Measurements from ENCODE around the gene LILRB3.
"Not testable (repeated sequence)": the region's sequence is repeated elsewhere in the genome, so short reads cannot be mapped to it uniquely, and the experiment has no call there.

Gene LILRB3

DNA sequence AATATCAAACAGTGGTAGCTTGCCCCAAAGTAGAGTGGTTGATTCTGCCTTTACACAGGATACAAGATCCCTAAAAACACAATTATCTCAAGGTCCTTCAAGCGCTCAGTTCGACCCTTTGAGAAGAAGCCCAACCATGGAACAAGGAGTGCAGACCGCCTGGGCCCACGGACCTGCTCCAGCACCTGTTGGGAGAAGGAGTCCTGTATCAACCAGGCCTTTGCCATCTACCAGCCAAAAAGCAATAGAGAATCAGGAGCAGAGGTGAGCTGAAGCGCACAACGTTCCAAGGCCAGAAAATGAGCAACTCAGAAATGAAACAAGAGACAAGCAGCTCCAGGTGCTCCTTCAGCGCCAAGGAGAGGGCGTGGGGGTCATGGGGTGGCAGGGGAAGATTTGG lies 6.3 kb upstream of the LILRB3 start:
- TF ChIP-seq ZNF274 (IDR thresholded peaks at IDR 0.05; ENCODE audit: low read depth, low read length) = no peak
- H3K4me3 ChIP-seq (ENCODE audit: low read length) = no peak overlapping the region

DNA sequence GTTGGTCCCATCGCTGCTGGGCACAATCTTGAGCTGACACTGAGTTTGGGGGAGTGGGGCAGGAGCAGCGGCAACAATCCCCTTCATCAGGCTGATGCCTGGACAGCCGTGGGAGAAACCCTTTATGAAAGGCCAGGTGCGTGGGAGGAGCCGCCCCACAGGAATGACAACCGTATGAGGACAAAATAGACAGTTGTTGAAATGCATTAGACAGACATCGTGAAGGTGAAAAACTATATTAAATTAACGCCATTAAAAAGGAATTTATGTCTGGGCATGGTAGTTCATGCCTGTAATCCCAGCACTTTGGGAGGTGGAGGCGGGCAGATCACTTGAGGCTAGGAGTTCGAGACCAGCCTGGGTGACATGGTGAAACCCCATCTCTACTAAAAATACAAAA lies 1.8 kb upstream of the LILRB3 start:
- not testable (repeated sequence) for H3K4me3 ChIP-seq (ENCODE audit: low read length)

DNA sequence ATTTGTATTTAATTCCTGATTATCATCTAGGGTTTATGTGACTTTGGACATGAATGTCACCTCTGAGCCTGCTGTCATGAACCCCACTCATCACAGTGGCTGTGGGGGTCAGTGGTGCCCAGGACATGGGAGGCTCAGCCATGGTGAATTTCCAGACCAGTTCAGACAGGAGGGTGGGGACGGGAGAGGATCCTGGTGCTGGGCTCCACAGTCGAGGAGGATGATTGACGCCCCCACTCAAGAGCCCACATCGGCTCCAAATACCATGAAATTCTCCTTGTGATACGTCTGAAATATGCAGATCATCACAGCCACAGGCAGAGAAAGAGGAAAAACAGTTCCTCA lies 1.1 kb upstream of the LILRB3 start:
- H3K4me3 ChIP-seq (ENCODE audit: low read length) = not testable (repeated sequence)

DNA sequence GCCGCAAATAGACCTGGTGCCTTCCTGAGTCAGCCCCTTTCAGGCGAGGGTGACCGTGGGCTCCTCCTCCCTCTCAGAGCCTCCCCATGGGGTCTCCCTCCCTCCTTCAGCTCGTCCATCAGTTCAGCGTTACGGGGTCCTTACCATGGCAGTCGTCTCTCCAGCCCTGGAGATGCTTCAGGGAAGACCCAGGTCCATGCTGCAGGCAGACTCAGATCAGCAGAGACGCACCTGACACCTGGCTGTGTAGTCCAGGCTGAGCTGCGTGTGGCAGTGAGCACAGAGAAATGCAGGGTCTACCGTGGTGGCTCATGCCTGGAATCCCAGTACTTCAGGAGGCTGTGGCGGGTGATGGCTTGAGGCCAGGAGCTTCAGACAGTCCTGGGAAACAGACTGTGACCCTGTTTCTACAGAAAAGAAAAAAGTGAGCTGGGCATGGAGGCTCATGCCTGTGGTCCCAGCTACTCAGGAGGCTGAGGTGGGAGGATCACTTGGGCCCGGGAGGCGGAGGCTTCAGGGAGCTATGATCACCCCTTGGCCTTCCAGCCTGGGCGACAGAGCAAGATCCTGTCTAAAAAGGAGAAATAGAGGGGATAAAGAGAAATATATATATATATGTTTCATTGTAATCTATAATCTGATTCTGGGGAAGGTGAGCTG lies 600 bp upstream of the LILRB3 start:
- not testable (repeated sequence) for H3K4me3 ChIP-seq (ENCODE audit: low read length)

DNA sequence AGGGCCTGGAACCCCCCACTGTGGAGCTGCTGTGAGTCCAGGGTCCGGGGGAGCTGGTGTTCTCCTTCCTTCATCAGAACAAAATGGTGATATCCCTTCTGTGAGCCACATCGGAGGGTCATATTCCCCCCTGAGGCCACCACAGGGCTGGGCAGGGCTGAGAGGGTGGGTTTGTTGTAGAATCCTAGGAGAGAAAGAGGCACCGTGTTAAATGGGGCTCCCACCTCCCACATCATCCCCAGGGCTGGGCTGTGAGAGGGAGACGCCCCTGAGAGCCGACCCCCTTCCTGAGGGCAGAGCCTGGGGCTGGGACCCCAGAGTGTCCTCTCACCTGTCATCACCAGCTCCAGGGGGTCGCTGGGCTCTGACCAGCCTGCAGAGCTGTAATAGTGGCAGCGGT lies 860 bp downstream of the LILRB3 start:
- H3K4me3 ChIP-seq (ENCODE audit: low read length) = not testable (repeated sequence)

DNA sequence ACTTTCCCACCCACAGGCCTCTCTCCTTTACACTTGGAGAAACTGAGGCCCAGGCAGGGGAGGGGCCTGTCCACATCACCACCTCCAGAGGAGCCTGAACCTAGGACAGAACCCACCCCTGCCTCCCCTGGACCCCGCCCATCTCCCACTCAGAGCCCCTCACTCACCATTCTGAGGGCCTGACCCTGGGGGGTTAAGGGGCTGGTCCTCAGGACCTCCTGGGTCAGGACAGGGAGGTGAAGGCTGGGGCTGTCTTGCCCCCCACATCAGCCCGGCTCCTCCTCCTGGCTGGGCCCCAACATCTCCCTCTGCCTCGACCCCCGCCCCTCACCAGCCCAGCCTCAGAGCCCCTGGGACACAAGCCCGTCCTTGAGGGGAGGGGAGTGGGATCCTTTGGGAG lies 3.1 kb downstream of the LILRB3 start:
- H3K4me3 ChIP-seq (ENCODE audit: low read length) = not testable (repeated sequence)

DNA sequence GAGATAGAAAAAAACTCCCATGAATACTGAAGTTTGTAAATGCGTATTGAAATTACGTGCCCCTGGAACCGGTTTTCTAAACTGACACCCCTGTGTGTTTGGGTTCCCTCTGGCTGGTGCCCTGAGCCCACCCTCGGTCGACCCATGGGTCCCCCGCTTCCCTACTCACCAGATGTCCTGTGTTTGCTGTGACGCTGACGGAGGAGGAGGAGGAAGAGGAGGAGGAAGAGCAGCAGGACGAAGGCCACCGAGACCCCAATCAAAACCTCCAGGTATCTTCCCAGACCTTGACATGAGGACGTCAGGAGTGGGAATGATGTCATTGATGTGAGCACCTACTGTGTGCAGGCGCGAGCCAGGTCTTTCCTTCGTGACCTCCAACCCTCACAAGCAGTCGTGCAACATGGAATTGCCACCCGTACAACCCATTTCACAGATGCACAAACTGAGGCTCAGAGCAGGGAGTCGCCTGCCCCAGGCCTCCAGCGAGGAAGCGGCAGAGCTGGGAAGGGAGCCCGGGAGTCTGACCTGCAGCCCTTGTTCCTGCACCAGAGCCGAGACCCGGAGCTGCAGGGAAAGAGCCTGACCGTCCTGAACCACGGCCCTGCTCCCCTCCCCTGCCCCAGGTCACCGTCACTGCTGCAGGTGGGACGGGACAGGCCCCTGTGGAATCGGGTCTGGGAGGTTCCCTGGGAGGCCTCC lies 3.7 kb downstream of the LILRB3 start:
- no peak for TF ChIP-seq ZNF274 (IDR thresholded peaks at IDR 0.05; ENCODE audit: low read depth, low read length)
- H3K4me3 ChIP-seq (ENCODE audit: low read length) = no peak overlapping the region

DNA sequence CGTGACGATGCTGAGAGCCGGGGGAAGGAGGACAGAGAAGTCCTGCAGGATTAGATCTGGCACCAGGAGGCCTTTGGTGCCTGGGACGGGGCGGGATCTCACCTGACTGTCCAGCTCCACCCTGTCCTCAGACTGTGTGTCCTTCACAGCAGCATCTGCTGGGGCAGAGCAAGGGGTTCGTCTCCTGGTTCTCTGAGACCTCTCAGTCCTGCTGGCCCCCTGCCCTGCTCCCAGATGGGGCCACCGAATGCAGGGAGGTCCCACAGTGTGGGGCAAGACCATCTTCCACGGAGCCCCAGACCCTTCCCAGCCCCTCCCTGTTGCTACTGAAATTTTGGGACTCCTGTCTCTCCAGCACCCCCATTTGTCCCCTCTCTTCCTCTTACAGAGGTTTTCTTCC lies 4.5 kb downstream of the LILRB3 start:
- TF ChIP-seq ZNF274 (IDR thresholded peaks at IDR 0.05; ENCODE audit: low read depth, low read length) = no peak

DNA sequence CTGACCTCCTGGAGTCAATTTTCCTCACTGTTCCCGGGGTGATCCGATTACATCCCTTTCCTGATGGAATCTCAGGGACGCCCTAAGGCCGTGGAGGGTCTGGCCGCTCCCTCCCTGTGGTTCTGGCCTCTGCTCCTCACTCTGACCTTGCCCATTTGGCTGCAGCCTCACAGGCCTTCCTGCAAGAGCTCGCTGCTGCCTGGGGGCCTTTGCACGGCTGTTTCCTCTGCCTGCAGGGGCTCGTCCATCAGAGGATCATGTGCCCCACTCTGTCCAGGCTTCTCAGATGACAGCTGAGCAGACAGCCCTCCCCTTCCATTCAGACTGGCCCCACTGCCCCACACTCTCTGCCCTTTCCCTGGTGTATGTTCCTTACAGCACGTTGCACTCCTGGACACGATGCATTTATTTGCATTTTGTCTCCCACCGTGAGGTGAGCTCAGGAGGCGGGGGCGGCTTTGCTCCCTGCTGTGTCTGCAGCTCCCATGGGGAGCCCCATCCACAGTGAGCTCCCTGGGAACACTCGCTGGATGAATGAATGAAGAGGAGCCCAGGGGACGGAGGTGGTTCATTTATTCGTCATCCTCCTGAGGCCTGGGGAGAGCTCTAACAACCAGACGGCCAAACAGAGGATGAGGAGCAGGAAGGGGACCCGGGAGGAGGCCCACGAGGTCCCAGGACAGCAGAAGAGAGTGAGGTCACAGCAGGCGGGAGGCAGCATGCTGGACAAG lies 5.1 kb downstream of the LILRB3 start:
- H3K4me3 ChIP-seq (ENCODE audit: low read length) = not testable (repeated sequence)

More for the DNA sequence above, 4.5 kb downstream of the LILRB3 start:
- no peak overlapping the region for H3K4me3 ChIP-seq (ENCODE audit: low read length)

DNA sequence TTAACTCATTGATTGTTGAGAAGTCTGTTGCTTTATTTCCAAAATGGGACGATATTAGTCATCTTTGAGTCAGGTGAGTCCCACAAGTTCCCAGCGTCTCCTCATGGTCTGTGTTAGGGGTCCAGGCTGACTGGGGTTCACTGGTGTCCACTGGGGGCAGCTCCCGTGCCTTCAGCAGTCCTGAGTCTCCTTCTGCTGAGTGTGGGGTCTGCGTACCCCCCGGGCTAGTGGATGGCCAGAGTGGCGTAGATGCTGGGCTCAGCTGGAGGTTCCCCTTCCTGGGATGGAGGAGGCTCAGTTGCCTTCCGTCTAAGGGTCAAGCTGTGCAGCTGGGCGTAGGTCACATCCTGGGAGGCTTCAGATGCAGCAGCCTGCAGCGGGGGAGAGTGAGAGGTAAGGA lies 5.9 kb downstream of the LILRB3 start:
- H3K4me3 ChIP-seq (ENCODE audit: low read length) = no peak overlapping the region
- no peak for TF ChIP-seq ZNF274 (IDR thresholded peaks at IDR 0.05; ENCODE audit: low read depth, low read length)

DNA sequence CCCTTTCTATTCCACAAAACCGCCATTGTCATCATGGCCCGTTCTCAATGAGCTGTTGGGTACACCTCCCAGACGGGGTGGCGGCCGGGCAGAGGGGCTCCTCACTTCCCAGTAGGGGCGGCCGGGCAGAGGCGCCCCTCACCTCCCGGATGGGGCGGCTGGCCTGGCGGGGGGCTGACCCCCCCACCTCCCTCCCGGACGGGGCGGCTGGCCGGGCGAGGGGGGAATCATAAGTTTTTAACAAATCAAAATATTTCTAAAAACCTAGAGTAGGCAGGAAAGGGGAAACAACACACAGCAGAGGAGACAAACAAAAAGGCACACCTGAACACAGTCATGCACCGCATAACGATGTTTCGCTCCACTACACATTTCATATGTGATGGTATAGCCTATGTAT lies 8.1 kb downstream of the LILRB3 start:
- H3K4me3 ChIP-seq (ENCODE audit: low read length) = not testable (repeated sequence)

DNA sequence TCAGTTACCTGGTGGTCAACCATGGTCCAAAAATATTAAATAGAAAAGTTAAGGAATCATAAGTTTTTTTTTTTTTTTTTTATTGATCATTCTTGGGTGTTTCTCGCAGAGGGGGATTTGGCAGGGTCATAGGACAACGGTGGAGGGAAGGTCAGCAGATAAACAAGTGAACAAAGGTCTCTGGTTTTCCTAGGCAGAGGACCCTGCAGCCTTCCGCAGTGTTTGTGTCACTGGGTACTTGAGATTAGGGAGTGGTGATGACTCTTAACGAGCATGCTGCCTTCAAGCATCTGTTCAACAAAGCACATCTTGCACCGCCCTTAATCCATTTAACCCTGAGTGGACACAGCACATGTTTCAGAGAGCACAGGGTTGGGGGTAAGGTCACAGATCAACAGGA lies 8.6 kb downstream of the LILRB3 start:
- not testable (repeated sequence) for H3K4me3 ChIP-seq (ENCODE audit: low read length)

DNA sequence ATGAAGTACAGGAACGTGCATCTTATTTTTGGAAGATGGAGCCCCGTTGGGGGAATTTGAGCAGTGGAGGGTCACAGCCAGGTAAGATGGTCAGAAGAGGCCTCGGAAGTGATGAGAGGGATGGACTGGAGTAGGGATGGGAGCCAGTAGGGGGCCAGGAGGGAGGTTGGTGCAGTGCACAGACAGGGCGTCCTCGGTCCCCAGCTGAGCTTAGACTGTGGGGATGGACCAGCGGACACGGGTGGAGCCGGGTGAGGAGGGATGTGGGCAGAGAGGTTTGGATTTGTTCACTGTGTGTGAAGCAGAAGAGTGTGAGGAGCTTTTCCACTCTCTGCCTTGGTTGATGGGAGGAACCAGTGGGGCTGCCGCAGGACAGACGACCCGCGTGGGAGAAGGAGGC lies 11.6 kb downstream of the LILRB3 start:
- no peak overlapping the region for H3K4me3 ChIP-seq (ENCODE audit: low read length)
- no peak for TF ChIP-seq ZNF274 (IDR thresholded peaks at IDR 0.05; ENCODE audit: low read depth, low read length)

DNA sequence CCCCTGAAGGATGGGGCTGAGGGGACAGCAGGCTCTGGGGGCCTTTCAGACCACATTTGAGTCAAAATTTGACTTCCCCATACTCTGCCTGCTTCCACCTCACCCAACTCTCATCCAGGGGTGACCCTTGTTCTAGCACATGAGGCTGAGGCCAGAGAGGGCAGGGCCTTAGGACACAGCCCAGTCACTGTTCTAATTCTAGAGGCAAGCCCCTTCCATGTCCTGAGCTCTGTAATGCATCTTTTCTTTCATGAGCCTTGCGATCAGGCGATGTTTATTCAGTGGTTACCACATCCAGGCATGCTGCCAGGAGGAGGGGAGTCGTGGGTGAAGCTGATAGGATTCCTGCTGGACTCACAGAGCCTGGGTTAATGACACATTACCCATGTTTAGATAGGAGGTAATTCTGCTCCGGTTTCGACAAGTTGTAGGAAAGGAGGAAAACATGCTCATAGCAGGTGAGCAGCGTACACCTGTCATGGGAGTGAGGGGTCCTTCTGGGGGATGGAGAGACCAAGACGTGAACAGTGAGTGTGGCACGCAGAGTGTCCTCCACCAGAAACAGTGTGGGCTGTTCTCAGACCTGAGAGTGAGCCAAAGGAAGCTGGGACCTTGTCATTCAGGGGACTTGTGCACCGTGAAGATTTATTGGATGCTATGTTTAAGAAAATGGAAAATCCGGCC lies 12.9 kb downstream of the LILRB3 start:
- no peak for TF ChIP-seq ZNF274 (IDR thresholded peaks at IDR 0.05; ENCODE audit: low read depth, low read length)
- H3K4me3 ChIP-seq (ENCODE audit: low read length) = no peak overlapping the region

DNA sequence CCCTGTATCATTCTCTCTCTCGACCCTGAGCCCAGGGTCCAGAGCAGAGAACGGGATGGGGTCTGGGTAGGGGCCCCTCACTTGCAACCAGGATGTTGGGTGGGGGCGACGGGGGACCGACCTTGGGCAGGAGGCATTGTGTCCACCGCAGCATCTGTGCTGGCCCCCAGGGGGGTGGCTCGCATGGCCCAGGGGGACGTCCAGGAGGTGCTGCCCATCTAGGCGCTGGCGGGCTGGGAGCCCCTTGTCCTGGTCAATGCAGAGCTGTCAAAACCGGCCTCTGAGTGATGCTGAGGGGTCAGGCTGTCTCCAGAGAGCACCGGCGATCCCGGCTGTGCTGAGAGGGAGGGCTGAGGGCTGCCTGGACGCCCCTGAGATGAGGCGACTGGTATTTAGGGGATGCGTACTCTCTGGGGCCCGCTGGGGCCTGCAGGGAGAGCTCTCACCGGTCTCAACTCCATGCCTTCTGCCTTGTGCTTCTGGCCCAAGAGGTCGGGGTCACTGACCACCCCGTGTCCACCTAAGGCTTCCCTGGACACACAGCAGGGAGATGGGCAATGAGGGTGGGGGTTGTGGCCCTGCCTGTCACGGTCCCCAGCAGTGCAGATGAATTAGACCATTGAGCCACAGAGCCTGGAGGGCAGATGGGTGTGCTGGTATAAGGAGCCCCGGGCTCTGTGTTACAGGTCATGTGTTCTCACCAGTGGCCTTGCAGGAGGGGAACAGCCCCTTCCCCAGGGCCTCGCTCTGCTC lies 13.6 kb downstream of the LILRB3 start:
- no peak overlapping the region for H3K4me3 ChIP-seq (ENCODE audit: low read length)
- TF ChIP-seq ZNF274 (IDR thresholded peaks at IDR 0.05; ENCODE audit: low read depth, low read length) = no peak

Measured in GM08714 (cell line).